Activated CD4-positive, alpha-beta T cell treated with anti-CD3 and anti-CD28 coated beads for 24 hours (primary cell): ENCODE measurements around the gene TMEM106C.

Experiments
- DNase-seq, 2 donors: peaks; one replicate each; pipeline ENCODE4 v3.0.0-alpha.2; 2020; ENCODE audit warnings: low read depth in 2 of 2

The TMEM106C gene

GRCh38 chr12:48016373-48017020 lies 53.1 kb downstream of the TMEM106C start:
- no peak for DNase-seq

DNA sequence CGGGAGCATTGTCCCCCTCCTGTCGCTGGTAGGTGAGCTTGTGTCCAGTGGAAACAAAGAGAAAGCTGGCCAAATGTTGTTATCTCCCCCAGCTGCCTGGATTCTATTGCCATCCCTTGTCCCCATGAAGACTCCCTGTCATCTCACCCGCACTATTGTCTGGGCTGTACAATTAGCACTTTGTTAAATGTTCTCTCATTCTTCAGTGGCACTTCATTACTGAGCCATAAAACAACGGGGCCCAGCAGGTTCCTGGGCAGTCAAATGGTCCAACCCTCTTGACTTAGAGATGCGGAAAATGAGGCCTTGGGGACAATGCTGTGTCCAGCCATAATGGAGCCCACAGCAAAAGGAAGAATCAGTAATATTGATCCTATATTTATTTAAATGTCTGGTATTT lies 54.1 kb downstream of the TMEM106C start:
- no peak for DNase-seq

GRCh38 chr12:48017921-48018617 lies 54.7 kb downstream of the TMEM106C start:
- DNase-seq, result no peak
